GM12892 (cell line): Measurements from ENCODE around the gene C6orf136.

Experiments used
- POLR2A ChIP-seq: IDR thresholded peaks from 2 replicates; pipeline ENCODE4 v1.6.1; 2011; ENCODE audit warnings: low read depth, low read length, control low read depth
- POLR2AphosphoS5 ChIP-seq: IDR thresholded peaks from 2 replicates; pipeline ENCODE4 v1.6.1; 2011; ENCODE audit warnings: low read depth, low read length, control low read depth

GRCh38 chr6:30626484-30627366, 20.2 kb upstream of the C6orf136 start, which contains the start of gene ATAT1:
- TF ChIP-seq POLR2AphosphoS5: peak; percentile 85
- TF ChIP-seq POLR2A: peak; percentile 87
